ENCODE measurements around the gene WDR64.

- no peak for TF ChIP-seq EZH2 (IDR thresholded peaks at IDR 0.05; ENCODE audit: borderline replicate concordance, low read depth, low read length, severe bottlenecking)
- TF ChIP-seq CTCF (IDR thresholded peaks at IDR 0.05; ENCODE audit: borderline replicate concordance, extremely low read depth, low read length, poor library complexity, severe bottlenecking): no peak
These were observed 148.6 kb downstream of the WDR64 start for GRCh38 chr1:241800640-241801039.
